Activated T-helper 1 cell treated with anti-CD3 and anti-CD28 coated beads, Interleukin-12 subunit alpha, Interleukin-12 subunit beta, Interleukin-2, Interleukin-4 antibody, amounts not matched to agents 30 ng/mL and 10 ng/mL and 1 ng/mL, durations not matched to agents 14 hours and 24 hours and 36 hours (primary cell): ENCODE measurements around the gene PEMT. TPM values are rescaled to one million over a fixed set of nuclear protein-coding genes. Genes with fewer than 3 reads are reported as not detected.
A peak's percentile ranks its signal among the peaks of the same experiment; 100 is the strongest.

Source experiments
- DNase-seq: peaks from one replicate; pipeline ENCODE4 v3.0.0; 2021; ENCODE audit warnings: low spot score
- H3K27ac Mint-ChIP-seq: one replicate; pipeline ENCODE4 v1.8.0; 2021; ENCODE audit warnings: mild to moderate bottlenecking, mixed read lengths
- H3K27me3 Mint-ChIP-seq: one replicate; pipeline ENCODE4 v1.8.0; 2022; ENCODE audit warnings: mild to moderate bottlenecking, moderate library complexity, mixed read lengths; ENCODE audit not compliant: insufficient read depth
- H3K36me3 Mint-ChIP-seq: one replicate; pipeline ENCODE4 v1.8.0; 2021; ENCODE audit warnings: low read depth, mixed read lengths
- H3K4me1 Mint-ChIP-seq: one replicate; pipeline ENCODE4 v1.8.0; 2021; ENCODE audit warnings: low read depth, mixed read lengths
- H3K4me3 Mint-ChIP-seq: one replicate; pipeline ENCODE4 v1.8.0; 2021; ENCODE audit warnings: mild to moderate bottlenecking, moderate library complexity, mixed read lengths
- H3K9me3 Mint-ChIP-seq: one replicate; pipeline ENCODE4 v1.8.0; 2021; ENCODE audit warnings: mixed read lengths
- intact Hi-C: fragments of 100-400 bp; cut with micrococcal nuclease; formaldehyde crosslinking; loops from one replicate; pipeline ENCODE4 v1.15.1; 2024
- total RNA-seq: library from RNA; stranded (reverse); gene quantifications from 2 replicates; pipeline ENCODE4 v1.2.3, GENCODE V29; 2022

Gene PEMT
- total RNA-seq, 1 donor from 2014 or later: 45.1 TPM

DNA sequence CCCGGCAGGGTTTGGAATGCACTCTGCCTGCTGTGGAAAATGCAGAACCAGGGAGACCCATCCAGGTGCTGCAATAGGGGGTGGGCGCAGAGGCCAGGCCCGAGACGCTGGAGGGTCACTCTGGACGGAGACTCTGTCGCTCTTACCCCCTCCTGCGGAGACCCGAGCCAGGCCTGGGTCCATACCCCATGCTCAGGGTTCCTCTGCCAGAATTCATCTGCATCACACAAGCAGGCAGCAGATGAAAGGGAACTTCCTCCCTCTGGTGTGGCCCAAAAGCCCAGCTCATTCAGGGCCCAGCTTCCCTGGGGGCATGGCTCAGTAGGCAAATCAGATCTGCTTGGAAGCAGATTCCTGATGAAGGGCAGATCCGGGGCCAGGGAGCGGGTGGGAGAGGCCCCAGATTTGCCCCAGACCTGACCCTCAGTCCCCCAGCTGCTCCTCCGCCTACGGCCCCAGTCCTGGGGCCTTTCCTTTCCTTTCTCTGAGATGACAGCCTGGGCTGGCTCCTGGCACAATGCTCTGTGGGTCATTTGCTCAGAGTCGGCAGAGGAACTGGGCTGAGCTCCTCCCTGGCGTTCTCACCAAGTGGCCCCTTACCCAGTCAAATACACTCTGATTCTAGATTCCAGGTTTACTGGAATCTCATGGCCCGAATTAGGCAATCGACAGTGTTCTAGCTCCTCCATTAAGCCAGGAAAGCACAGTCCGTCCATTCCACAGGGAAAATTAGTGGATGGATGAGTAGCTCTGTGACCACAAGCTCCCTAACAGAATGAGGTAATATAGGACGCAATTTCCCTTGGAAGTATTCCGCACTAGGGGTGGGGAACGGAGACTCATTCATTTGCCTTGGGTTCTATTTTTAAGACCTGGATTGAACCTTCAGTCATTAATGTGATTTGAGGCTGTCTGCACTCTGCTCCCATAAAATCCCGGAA is 76.2 kb downstream of the PEMT start:
- intact Hi-C loops: no loop called here
- no peaks in the 10 kb centered on the region for H3K9me3 Mint-ChIP-seq
- no peak for DNase-seq
- H3K36me3 Mint-ChIP-seq: no peaks in the 10 kb centered on the region
- H3K4me3 Mint-ChIP-seq: no peak overlapping the region
- no peaks in the 10 kb centered on the region for H3K27me3 Mint-ChIP-seq
- no peaks in the 10 kb centered on the region for H3K4me1 Mint-ChIP-seq
- H3K27ac Mint-ChIP-seq: no peak overlapping the region

DNA sequence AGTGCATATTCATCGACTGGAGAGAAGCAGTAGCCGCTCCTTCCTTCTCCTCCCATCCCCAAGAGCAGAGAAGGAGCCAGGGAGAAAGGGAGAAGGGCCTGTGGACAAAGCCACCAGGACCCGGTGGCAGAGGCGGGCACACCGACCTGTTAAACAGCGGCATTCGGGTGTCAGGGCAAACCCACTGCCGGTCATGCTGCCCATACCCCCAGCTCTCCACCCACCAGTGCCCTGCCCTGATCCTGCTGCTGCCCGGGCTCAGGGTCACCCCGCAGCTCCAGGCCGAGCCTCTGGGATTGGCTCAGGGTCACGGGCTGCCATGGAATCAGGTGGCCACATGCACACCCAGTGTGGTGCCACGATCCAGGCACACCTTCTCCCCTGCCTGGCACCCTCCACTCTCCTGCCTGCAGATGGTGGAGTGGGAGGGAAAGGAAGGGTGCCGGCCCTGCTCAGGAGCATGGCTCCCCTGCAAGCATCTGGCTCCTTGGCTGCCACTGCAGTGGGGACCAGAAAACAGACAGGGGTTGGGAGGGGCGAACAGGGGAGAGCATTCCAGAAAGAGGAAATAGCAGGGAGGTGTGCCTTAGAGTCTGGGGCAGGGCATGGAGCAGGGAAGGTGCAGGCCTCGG is 77.0 kb downstream of the PEMT start:
- no peaks in the 10 kb centered on the region for H3K27me3 Mint-ChIP-seq
- no peaks in the 10 kb centered on the region for H3K9me3 Mint-ChIP-seq
- H3K36me3 Mint-ChIP-seq: no peaks in the 10 kb centered on the region
- no peak overlapping the region for H3K27ac Mint-ChIP-seq
- intact Hi-C loops: no loop called here
- H3K4me3 Mint-ChIP-seq: no peak overlapping the region
- no peaks in the 10 kb centered on the region for H3K4me1 Mint-ChIP-seq
- no peak for DNase-seq

DNA sequence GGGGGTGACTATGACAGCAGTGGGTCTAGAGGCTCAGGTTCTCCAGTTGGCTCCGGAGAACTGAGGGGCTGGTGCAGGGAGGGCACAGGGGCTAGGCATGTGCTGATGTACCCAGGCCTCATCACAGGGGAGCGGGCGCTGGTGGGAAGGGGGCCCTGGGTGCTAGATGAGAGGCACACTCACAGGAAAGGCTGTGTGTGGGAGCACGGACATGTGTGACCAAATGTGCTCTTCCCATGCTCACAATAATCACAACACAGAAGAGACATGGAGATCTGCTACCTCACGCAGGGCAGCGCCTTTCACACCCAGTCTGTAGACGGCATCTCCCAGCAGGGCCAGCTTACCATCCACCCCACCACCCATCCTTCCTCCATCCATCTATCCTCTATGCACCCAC is 77.9 kb downstream of the PEMT start:
- no peaks in the 10 kb centered on the region for H3K27me3 Mint-ChIP-seq
- no peak overlapping the region for H3K4me3 Mint-ChIP-seq
- intact Hi-C loops: no loop called here
- no peaks in the 10 kb centered on the region for H3K9me3 Mint-ChIP-seq
- H3K36me3 Mint-ChIP-seq: no peaks in the 10 kb centered on the region
- no peaks in the 10 kb centered on the region for H3K4me1 Mint-ChIP-seq
- no peak for DNase-seq
- no peak overlapping the region for H3K27ac Mint-ChIP-seq

DNA sequence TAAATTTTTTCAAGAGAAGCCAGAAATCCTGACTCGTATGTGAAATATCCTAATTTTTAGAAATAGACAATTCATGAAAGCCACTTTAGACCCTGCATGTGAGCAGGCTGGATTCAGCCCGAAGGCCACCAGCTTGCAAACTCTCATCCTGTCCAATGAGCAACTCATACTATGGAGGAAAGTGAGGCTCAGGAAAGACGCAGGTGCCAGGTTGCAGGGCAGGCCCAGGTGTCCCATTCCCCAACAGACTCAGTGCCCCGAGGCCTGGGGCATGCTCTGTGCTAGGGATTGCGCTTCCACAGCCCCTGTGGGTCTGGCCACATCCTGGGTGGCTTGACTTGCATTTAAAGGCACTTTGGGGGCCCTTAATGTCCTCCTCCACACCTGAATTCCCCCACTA is 78.6 kb downstream of the PEMT start:
- intact Hi-C loops: no loop called here
- Mint-ChIP-seq H3K4me1 (no peaks in the 10 kb centered on the region), H3K27me3 (no peaks in the 10 kb centered on the region), H3K36me3 (no peaks in the 10 kb centered on the region), H3K27ac (no peak overlapping the region), H3K9me3 (no peaks in the 10 kb centered on the region), H3K4me3 (no peak overlapping the region)
- DNase-seq: no peak

DNA sequence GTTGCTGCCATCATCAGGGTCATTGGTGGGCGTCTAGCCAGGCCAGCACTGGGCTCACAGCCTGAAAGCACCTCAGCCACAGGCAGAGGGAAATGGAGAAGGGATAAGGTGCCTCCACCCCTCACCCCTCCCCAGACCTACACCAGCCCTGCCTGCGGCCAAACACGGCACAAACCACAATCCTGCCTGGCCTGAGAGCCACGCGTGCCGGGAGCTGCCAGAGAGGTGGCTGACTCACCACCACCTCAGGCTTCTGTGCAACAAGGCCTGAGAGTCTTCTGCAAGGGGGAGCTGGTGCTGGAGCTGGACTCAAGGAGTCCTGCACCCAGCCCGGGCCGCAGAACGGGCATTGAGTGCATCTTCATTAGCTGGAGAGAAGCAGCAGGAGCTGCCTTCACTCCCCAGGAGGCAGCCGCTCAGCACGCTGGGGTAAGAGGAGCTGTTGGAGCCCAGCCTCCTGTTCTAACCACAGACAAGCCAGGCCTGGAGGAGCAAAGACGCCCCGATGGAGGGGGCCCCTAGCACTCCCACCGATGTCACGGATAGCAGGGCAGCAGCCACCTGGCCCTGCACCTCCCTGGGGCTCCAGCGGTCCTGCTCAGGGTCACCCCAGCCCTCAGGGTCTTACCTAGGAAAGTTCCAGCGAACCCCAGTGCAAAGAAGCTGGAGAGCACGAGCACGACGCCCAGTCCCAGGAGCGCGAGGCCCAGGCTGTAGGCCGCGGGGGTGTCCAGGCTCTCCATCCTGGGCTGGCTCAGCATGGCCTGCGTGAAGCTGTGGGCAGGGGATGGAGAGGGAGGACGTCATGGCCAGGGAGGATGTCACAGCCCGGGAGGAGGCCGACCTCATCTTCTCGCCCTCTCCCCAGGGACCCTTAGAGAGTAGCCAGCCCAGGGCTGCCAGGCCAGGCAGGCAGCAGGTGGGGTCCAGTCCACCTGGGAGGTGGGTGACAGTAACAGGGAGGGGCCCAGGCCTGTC is 79.3 kb downstream of the PEMT start:
- DNase-seq: no peak
- no peaks in the 10 kb centered on the region for H3K9me3 Mint-ChIP-seq
- intact Hi-C loops: no loop called here

DNA sequence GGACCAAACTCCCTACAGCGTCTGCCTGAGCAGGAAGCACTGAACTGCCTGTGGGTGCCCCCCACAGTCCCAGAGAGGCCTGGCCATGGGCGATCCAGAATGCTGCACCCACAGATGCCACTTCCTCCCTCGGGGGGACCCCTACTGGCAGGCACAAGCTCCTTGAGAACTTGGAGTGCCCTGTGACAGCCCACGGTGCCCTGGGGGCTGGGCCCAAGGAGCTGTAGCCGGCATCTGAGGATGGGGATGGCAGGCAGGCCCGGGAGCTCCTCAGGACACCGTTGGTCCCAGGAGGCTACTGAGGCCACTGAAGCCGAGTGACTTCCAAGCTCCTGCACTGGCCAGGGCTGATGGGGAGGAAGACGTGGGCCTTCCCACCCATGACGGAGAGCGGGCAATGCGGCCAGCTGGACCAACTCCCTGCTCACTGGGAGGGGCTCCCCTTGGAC is 80.2 kb downstream of the PEMT start:
- DNase-seq: no peak
- H3K36me3 Mint-ChIP-seq: no peaks in the 10 kb centered on the region
- H3K27me3 Mint-ChIP-seq: no peaks in the 10 kb centered on the region
- no peak overlapping the region for H3K27ac Mint-ChIP-seq
- H3K9me3 Mint-ChIP-seq: no peaks in the 10 kb centered on the region
- intact Hi-C loops: no loop called here
- no peak overlapping the region for H3K4me3 Mint-ChIP-seq
- no peaks in the 10 kb centered on the region for H3K4me1 Mint-ChIP-seq

More for the DNA sequence above, 79.3 kb downstream of the PEMT start:
- no peaks in the 10 kb centered on the region for H3K4me1 Mint-ChIP-seq
- H3K27me3 Mint-ChIP-seq: no peaks in the 10 kb centered on the region
- H3K36me3 Mint-ChIP-seq: no peaks in the 10 kb centered on the region
- no peak overlapping the region for H3K4me3 Mint-ChIP-seq
- no peak overlapping the region for H3K27ac Mint-ChIP-seq

DNA sequence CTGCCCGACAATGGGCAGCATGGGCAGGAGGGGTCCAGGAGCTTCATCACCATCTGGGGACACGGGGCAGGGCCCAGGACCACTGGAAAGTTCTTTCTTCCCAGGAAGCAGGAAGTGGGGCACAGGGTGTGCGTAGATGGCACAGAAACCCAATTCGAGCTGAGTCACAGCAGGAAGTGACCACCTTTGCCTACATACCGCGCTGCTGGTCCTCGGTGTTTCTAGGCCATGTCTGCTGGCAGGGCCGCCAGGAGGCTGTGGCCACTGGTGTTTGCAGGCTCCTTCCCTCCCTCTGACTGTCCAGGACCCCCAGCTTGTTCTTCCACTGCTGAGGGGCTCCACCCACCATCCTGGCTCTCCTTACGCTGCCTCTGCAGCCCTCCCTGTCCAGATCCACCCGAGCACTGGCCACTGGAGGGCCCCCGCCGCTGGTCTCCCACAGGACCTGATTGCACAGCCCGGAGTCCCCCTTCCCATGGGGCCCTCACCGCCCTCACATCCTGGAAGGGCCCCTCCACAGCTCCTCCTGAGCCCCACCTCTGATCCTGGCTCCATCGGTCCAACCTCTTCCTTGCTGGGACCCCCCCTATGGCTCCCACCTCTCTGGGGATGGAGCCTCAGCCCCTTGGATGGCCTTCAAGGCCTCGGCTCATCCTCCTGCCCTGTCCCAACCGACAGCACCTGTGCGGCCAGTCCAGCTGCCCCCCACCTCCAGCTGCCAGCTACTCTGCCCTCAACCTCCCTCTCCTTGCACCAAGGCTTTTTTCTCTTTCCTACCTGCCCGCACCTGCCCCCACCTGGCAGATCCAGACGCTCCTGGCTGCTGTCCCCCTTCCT is 80.8 kb downstream of the PEMT start:
- H3K36me3 Mint-ChIP-seq: no peaks in the 10 kb centered on the region
- H3K4me1 Mint-ChIP-seq: no peaks in the 10 kb centered on the region
- no peak for DNase-seq
- no peak overlapping the region for H3K4me3 Mint-ChIP-seq
- H3K27me3 Mint-ChIP-seq: no peaks in the 10 kb centered on the region
- intact Hi-C loops: no loop called here
- no peak overlapping the region for H3K27ac Mint-ChIP-seq
- H3K9me3 Mint-ChIP-seq: no peaks in the 10 kb centered on the region

DNA sequence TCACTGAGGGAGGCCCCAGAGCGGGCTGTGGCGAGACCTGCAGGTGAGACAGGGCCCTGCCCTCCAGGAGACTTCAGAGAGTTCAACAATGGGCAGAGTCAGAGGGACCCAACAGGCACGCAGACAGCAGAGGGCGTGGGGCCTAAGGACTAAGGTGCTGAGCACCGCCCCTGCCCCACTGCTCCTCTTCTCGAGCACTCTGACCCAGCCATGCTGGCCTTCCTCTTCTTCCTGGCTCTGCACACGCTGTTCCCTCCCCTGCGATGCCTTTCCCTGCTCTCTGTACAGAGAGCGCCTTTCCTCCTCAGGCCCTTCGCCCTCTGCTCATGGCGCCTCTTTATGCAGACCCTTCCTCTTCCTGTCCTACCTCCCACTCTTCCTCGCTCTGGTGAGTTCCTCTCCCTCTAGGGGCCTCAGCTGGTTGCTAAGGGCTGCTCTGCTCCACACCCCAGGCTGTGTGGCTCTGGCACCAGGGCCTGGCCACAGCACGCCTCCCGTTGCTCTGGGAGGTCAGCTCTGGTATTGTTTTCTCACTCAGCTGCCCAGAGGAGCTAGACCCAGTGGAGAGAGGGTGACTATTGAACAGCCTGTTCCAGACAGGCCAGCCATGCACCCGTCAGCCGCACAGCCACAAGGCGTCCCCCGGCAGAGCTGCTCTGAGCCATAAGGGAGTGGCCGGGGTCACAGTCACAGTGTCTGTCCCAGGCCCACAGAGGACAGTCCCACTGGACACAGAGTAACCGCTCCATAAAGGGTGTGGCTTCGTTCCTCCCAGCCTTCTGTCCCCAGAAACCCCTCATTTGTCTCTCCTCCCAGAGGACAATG is 81.7 kb downstream of the PEMT start:
- H3K4me3 Mint-ChIP-seq: no peak overlapping the region
- H3K36me3 Mint-ChIP-seq: no peaks in the 10 kb centered on the region
- H3K9me3 Mint-ChIP-seq: no peaks in the 10 kb centered on the region
- no peaks in the 10 kb centered on the region for H3K4me1 Mint-ChIP-seq
- DNase-seq: no peak
- H3K27ac Mint-ChIP-seq: peak overlapping the region; percentile 11
- H3K27me3 Mint-ChIP-seq: no peaks in the 10 kb centered on the region
- intact Hi-C loops: no loop called here

DNA sequence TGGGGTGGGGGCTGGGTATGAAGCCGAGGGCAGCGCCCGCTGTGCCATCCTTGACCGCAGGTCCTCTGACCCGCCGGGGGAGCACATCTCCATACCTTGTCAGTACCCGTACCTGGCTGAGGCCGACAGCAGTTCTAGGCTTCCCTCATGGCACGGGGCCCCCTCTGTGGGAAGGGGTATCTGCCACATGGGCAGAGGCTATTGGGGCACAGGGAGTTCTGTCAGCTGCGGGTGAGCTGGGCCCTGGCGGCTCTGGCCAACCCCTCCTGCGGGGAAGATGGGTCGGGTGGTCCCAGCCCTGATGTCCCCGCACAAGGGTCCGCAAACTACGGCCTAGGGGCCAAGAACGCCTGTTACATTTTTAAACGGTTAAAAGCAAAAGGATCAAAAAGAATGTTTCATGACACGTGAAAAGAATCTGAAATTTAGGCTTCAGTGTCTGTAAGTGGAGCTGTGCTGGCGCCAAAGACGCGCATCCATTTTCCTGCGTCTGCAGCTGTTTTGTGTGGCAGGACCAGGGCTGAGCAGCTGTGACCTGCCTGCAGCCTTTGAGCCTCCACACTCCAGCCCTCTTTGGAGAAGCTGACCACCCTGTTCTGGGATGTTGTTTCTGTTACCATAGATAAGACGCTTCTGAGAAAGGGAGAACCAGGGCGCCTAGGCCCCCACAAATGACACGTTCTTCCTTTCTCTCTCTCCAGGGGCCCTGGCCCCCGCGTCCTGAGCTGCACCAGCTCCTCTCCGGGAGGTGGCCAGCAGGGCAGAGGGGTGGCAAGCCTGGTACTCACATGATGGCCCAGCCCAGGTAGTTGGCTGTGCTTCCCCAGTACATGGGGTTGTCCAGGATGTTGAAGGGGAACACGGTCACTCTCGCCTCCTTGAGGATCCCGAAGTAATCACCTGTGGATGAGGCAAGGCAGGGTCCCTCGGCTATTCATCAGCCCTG is 82.6 kb downstream of the PEMT start:
- no peak for DNase-seq
- H3K27me3 Mint-ChIP-seq: no peaks in the 10 kb centered on the region
- no peak overlapping the region for H3K4me3 Mint-ChIP-seq
- intact Hi-C loops: no loop called here
- H3K36me3 Mint-ChIP-seq: no peaks in the 10 kb centered on the region
- H3K4me1 Mint-ChIP-seq: no peaks in the 10 kb centered on the region
- H3K27ac Mint-ChIP-seq: no peak overlapping the region
- H3K9me3 Mint-ChIP-seq: no peaks in the 10 kb centered on the region

DNA sequence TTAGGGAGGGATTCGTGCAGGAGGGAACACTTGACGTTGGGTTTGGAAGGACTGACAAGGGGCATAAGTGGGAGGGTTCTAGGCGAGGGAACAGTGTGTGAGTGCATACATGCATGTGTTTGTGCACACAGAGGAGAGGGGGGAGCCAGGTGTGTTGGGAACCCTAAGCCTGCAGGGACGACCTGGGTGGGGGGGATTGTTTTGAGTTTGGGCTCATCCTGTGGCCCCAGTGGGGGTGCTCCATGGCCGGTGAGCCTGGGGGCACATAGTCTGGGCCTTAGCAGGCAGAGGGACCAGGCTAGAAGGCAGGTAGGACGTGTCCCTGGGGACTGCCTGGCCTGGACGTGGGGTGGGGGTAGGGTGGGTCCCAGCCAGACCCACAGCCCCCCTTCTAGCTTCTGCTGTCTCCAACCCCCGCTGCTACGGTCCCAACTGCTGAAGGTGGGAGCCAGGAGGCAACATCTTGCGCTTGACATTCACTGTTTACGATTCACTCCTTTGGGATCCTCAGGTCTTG is 83.4 kb downstream of the PEMT start:
- H3K27me3 Mint-ChIP-seq: no peaks in the 10 kb centered on the region
- H3K4me1 Mint-ChIP-seq: no peaks in the 10 kb centered on the region
- H3K36me3 Mint-ChIP-seq: no peaks in the 10 kb centered on the region
- no peaks in the 10 kb centered on the region for H3K9me3 Mint-ChIP-seq
- no peak overlapping the region for H3K4me3 Mint-ChIP-seq
- H3K27ac Mint-ChIP-seq: no peak overlapping the region
- intact Hi-C loops: no loop called here
- no peak for DNase-seq
